WTC11 (cell line): ENCODE results near the gene SEMA3C. TPM values are rescaled to one million over a fixed set of nuclear protein-coding genes. Genes with fewer than 3 reads are reported as not detected.

ENCODE experiments used
- ATAC-seq: fragments of 200-7000 bp; cut with Tn5 transposase; 2 replicates; pipeline ENCODE4 v1.10.0; 2021; ENCODE audit warnings: mild to moderate bottlenecking, moderate library complexity
- CTCF ChIA-PET: fragments of 300-600 bp; sonication (Branson Sonifier 250); formaldehyde crosslinking; loops from one replicate; lab custom pipeline; 2021; ENCODE audit warnings: antibody characterized with exemption; lab: Charles Lee
- POLR2A ChIA-PET: fragments of 350-600 bp; sonication (Branson Sonifier 250); formaldehyde crosslinking; loops from one replicate; lab custom pipeline; 2021; ENCODE audit warnings: antibody characterized with exemption; lab: Charles Lee
- DNase-seq: peaks from one replicate; pipeline ENCODE4 v3.0.0; 2021; ENCODE audit warnings: low spot score
- H3K27ac Mint-ChIP-seq: 2 replicates; pipeline ENCODE4 v1.8.0; 2021; ENCODE audit warnings: mixed read lengths
- H3K27me3 Mint-ChIP-seq: 2 replicates; pipeline ENCODE4 v1.8.0; 2021; ENCODE audit warnings: low read depth, mild to moderate bottlenecking, moderate library complexity, mixed read lengths
- H3K36me3 Mint-ChIP-seq: 2 replicates; pipeline ENCODE4 v1.8.0; 2021; ENCODE audit warnings: mixed read lengths
- H3K4me1 Mint-ChIP-seq: 2 replicates; pipeline ENCODE4 v1.8.0; 2022; ENCODE audit warnings: mixed read lengths
- H3K4me3 Mint-ChIP-seq: 2 replicates; pipeline ENCODE4 v1.8.0; 2021; ENCODE audit warnings: mild to moderate bottlenecking, moderate library complexity, mixed read lengths
- H3K9me3 Mint-ChIP-seq: 2 replicates; pipeline ENCODE4 v1.8.0; 2021; ENCODE audit warnings: mixed read lengths
- ATF2 ChIP-seq: sonication (generic); formaldehyde crosslinking; IDR thresholded peaks from 2 replicates; pipeline ENCODE4 v1.8.1; 2022; ENCODE audit warnings: low read depth, missing genetic modification reagents, borderline replicate concordance
- CREM ChIP-seq: sonication (generic); formaldehyde crosslinking; IDR thresholded peaks from 2 replicates; pipeline ENCODE4 v1.8.1; 2022; ENCODE audit warnings: mild to moderate bottlenecking, missing genetic modification reagents, moderate library complexity
- ELF4 ChIP-seq: sonication (generic); formaldehyde crosslinking; IDR thresholded peaks from 2 replicates; pipeline ENCODE4 v1.8.1; 2022; ENCODE audit warnings: low read depth, mild to moderate bottlenecking, moderate library complexity, missing genetic modification reagents
- FOXJ3 ChIP-seq: sonication (generic); formaldehyde crosslinking; IDR thresholded peaks from 2 replicates; pipeline ENCODE4 v1.9.0; 2021; ENCODE audit warnings: missing genetic modification reagents, mild to moderate bottlenecking, borderline replicate concordance
- KAT7 ChIP-seq: sonication (generic); formaldehyde crosslinking; IDR thresholded peaks from 2 replicates; pipeline ENCODE4 v1.8.1; 2023; ENCODE audit warnings: missing genetic modification reagents, mild to moderate bottlenecking, borderline replicate concordance
- OVOL2 ChIP-seq: fragments of 250-450 bp; sonication (Bioruptor Pico); IDR thresholded peaks from 2 replicates; pipeline ENCODE4 v1.9.0; 2021; ENCODE audit warnings: mild to moderate bottlenecking, borderline replicate concordance
- PRRX2 ChIP-seq: fragments of 250-450 bp; sonication (Bioruptor Pico); IDR thresholded peaks from 2 replicates; pipeline ENCODE4 v1.8.0; 2021; ENCODE audit warnings: mild to moderate bottlenecking
- RELA ChIP-seq: sonication (generic); formaldehyde crosslinking; IDR thresholded peaks from 2 replicates; pipeline ENCODE4 v1.8.1; 2022; ENCODE audit warnings: missing genetic modification reagents, mild to moderate bottlenecking, borderline replicate concordance
- TCF7 ChIP-seq: sonication (generic); formaldehyde crosslinking; IDR thresholded peaks from 2 replicates; pipeline ENCODE4 v1.8.0; 2022; ENCODE audit warnings: mild to moderate bottlenecking, low read depth, missing genetic modification reagents, moderate library complexity
- TEAD1 ChIP-seq: sonication (generic); formaldehyde crosslinking; IDR thresholded peaks from 2 replicates; pipeline ENCODE4 v1.8.0; 2022; ENCODE audit warnings: mild to moderate bottlenecking, missing genetic modification reagents
- ZMAT4 ChIP-seq: fragments of 250-450 bp; sonication (Bioruptor Pico); IDR thresholded peaks from 2 replicates; pipeline ENCODE4 v1.9.0; 2021; ENCODE audit warnings: mild to moderate bottlenecking
- ZNF423 ChIP-seq: fragments of 250-450 bp; sonication (Bioruptor Pico); IDR thresholded peaks from 2 replicates; pipeline ENCODE4 v2.1.2; 2022; ENCODE audit warnings: mild to moderate bottlenecking, moderate library complexity
- total RNA-seq: library from RNA; stranded (reverse); gene quantifications from 3 replicates; pipeline ENCODE4 v1.2.3, GENCODE V29; 2021
- TF ChIP-seq, protein P1 (sequence below): fragments of 250-450 bp; sonication (Bioruptor Pico); IDR thresholded peaks from 2 replicates; pipeline ENCODE4 v1.9.0; 2021; ENCODE audit warnings: mild to moderate bottlenecking
- TF ChIP-seq, protein P2 (sequence below): sonication (generic); formaldehyde crosslinking; conservative IDR thresholded peaks from 2 replicates; pipeline ENCODE4 v1.8.1; 2022; ENCODE audit warnings: mild to moderate bottlenecking, missing genetic modification reagents
- TF ChIP-seq, protein P3 (sequence below): sonication (generic); formaldehyde crosslinking; IDR thresholded peaks from 2 replicates; pipeline ENCODE4 v1.8.1; 2023; ENCODE audit warnings: mild to moderate bottlenecking, missing genetic modification reagents, moderate library complexity
- TF ChIP-seq, protein P4 (sequence below): sonication (generic); formaldehyde crosslinking; IDR thresholded peaks from 2 replicates; pipeline ENCODE4 v1.8.0; 2022; ENCODE audit warnings: mild to moderate bottlenecking, missing genetic modification reagents
- TF ChIP-seq, protein P5 (sequence below): sonication (generic); formaldehyde crosslinking; IDR thresholded peaks from 2 replicates; pipeline ENCODE4 v1.8.0; 2023; ENCODE audit warnings: missing genetic modification reagents
- TF ChIP-seq, protein P6 (sequence below): fragments of 250-450 bp; sonication (Bioruptor Pico); IDR thresholded peaks from 2 replicates; pipeline ENCODE4 v1.9.0; 2021; ENCODE audit warnings: mild to moderate bottlenecking, borderline replicate concordance
- TF ChIP-seq, protein P7 (sequence below): sonication (generic); formaldehyde crosslinking; IDR thresholded peaks from 2 replicates; pipeline ENCODE4 v1.8.0; 2022; ENCODE audit warnings: mild to moderate bottlenecking, missing genetic modification reagents
- TF ChIP-seq, protein P8 (sequence below): sonication (generic); formaldehyde crosslinking; IDR thresholded peaks from 2 replicates; pipeline ENCODE4 v1.8.0; 2023; ENCODE audit warnings: mild to moderate bottlenecking, missing genetic modification reagents

The SEMA3C gene
- total RNA-seq, 1 experiment from 2014 or later = 2.1 TPM

- TF ChIP-seq TEAD1 (CRISPR knock-in tag) (no peak), FOXJ3 (CRISPR knock-in tag) (no peak), ELF4 (no peak), PRRX2 (CRISPR knock-in tag) (no peak), ZMAT4 (no peak)
- TF ChIP-seq, protein P1, sequence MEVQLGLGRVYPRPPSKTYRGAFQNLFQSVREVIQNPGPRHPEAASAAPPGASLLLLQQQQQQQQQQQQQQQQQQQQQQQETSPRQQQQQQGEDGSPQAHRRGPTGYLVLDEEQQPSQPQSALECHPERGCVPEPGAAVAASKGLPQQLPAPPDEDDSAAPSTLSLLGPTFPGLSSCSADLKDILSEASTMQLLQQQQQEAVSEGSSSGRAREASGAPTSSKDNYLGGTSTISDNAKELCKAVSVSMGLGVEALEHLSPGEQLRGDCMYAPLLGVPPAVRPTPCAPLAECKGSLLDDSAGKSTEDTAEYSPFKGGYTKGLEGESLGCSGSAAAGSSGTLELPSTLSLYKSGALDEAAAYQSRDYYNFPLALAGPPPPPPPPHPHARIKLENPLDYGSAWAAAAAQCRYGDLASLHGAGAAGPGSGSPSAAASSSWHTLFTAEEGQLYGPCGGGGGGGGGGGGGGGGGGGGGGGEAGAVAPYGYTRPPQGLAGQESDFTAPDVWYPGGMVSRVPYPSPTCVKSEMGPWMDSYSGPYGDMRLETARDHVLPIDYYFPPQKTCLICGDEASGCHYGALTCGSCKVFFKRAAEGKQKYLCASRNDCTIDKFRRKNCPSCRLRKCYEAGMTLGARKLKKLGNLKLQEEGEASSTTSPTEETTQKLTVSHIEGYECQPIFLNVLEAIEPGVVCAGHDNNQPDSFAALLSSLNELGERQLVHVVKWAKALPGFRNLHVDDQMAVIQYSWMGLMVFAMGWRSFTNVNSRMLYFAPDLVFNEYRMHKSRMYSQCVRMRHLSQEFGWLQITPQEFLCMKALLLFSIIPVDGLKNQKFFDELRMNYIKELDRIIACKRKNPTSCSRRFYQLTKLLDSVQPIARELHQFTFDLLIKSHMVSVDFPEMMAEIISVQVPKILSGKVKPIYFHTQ = no peak
- TF ChIP-seq, protein P2, sequence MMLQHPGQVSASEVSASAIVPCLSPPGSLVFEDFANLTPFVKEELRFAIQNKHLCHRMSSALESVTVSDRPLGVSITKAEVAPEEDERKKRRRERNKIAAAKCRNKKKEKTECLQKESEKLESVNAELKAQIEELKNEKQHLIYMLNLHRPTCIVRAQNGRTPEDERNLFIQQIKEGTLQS (CRISPR knock-in tag) = no peak
Observed at GRCh38 chr7:80703272-80703671, 215.6 kb downstream of the SEMA3C start (continued).

DNA sequence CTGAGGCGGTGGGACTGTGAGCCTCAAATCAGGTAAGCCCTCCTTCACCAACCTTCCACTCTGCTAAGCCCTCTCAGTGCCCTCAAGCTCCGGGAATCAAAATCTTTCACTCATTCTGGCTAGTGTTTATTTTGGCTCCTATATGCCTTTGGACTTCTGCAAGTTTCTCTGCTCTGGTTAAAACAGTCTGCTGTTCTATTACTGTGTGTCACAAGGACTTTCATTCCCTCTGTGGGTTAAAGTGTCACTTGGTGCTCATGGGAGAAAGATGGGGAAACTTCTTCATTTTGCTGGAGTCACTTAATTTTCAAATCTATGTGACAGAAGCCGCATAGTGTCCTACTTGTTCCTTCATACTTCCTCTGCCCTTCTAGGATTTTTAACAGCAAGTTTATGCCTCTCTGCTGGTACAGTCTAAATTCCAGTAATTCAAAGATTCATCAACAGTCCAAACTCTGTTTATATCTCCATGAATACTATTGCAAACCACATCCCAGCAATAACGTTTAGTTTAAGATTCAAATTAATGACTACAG lies 219.1 kb downstream of the SEMA3C start:
- POLR2A ChIA-PET = no interaction called here
- Mint-ChIP-seq H3K36me3 (no peaks in the 10 kb centered on the region), H3K27me3 (no peaks in the 10 kb centered on the region), H3K4me1 (peaks cover 3% of the 10 kb centered on the region; the same call in 1 of the 2 replicates), H3K27ac (no peak overlapping the region), H3K4me3 (no peak overlapping the region), H3K9me3 (peaks cover 3% of the 10 kb centered on the region)
- CTCF ChIA-PET = interaction anchor here (1.0 kb wide), 1 partner anchor 770 kb away, joined by 4 read pairs; no protein-coding TSS in a partner anchor
- DNase-seq (no peak), ATAC-seq (no peak)
- TF ChIP-seq ZNF423 (CRISPR knock-in tag) (no peak), KAT7 (no peak), ATF2 (CRISPR knock-in tag) (no peak), OVOL2 (CRISPR knock-in tag) (no peak), TCF7 (no peak), RELA (CRISPR knock-in tag) (no peak), CREM (CRISPR knock-in tag) (no peak)
- TF ChIP-seq, protein P3, sequence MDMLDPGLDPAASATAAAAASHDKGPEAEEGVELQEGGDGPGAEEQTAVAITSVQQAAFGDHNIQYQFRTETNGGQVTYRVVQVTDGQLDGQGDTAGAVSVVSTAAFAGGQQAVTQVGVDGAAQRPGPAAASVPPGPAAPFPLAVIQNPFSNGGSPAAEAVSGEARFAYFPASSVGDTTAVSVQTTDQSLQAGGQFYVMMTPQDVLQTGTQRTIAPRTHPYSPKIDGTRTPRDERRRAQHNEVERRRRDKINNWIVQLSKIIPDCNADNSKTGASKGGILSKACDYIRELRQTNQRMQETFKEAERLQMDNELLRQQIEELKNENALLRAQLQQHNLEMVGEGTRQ (CRISPR knock-in tag) = no peak
- TF ChIP-seq, protein P4, sequence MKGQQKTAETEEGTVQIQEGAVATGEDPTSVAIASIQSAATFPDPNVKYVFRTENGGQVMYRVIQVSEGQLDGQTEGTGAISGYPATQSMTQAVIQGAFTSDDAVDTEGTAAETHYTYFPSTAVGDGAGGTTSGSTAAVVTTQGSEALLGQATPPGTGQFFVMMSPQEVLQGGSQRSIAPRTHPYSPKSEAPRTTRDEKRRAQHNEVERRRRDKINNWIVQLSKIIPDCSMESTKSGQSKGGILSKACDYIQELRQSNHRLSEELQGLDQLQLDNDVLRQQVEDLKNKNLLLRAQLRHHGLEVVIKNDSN (CRISPR knock-in tag) = no peak
- TF ChIP-seq, protein P5, sequence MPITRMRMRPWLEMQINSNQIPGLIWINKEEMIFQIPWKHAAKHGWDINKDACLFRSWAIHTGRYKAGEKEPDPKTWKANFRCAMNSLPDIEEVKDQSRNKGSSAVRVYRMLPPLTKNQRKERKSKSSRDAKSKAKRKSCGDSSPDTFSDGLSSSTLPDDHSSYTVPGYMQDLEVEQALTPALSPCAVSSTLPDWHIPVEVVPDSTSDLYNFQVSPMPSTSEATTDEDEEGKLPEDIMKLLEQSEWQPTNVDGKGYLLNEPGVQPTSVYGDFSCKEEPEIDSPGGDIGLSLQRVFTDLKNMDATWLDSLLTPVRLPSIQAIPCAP (CRISPR knock-in tag) = no peak
- TF ChIP-seq, protein P6, sequence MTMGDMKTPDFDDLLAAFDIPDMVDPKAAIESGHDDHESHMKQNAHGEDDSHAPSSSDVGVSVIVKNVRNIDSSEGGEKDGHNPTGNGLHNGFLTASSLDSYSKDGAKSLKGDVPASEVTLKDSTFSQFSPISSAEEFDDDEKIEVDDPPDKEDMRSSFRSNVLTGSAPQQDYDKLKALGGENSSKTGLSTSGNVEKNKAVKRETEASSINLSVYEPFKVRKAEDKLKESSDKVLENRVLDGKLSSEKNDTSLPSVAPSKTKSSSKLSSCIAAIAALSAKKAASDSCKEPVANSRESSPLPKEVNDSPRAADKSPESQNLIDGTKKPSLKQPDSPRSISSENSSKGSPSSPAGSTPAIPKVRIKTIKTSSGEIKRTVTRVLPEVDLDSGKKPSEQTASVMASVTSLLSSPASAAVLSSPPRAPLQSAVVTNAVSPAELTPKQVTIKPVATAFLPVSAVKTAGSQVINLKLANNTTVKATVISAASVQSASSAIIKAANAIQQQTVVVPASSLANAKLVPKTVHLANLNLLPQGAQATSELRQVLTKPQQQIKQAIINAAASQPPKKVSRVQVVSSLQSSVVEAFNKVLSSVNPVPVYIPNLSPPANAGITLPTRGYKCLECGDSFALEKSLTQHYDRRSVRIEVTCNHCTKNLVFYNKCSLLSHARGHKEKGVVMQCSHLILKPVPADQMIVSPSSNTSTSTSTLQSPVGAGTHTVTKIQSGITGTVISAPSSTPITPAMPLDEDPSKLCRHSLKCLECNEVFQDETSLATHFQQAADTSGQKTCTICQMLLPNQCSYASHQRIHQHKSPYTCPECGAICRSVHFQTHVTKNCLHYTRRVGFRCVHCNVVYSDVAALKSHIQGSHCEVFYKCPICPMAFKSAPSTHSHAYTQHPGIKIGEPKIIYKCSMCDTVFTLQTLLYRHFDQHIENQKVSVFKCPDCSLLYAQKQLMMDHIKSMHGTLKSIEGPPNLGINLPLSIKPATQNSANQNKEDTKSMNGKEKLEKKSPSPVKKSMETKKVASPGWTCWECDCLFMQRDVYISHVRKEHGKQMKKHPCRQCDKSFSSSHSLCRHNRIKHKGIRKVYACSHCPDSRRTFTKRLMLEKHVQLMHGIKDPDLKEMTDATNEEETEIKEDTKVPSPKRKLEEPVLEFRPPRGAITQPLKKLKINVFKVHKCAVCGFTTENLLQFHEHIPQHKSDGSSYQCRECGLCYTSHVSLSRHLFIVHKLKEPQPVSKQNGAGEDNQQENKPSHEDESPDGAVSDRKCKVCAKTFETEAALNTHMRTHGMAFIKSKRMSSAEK (CRISPR knock-in tag) = no peak
- TF ChIP-seq, protein P7, sequence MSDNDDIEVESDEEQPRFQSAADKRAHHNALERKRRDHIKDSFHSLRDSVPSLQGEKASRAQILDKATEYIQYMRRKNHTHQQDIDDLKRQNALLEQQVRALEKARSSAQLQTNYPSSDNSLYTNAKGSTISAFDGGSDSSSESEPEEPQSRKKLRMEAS (CRISPR knock-in tag) = no peak
- TF ChIP-seq, protein P8, sequence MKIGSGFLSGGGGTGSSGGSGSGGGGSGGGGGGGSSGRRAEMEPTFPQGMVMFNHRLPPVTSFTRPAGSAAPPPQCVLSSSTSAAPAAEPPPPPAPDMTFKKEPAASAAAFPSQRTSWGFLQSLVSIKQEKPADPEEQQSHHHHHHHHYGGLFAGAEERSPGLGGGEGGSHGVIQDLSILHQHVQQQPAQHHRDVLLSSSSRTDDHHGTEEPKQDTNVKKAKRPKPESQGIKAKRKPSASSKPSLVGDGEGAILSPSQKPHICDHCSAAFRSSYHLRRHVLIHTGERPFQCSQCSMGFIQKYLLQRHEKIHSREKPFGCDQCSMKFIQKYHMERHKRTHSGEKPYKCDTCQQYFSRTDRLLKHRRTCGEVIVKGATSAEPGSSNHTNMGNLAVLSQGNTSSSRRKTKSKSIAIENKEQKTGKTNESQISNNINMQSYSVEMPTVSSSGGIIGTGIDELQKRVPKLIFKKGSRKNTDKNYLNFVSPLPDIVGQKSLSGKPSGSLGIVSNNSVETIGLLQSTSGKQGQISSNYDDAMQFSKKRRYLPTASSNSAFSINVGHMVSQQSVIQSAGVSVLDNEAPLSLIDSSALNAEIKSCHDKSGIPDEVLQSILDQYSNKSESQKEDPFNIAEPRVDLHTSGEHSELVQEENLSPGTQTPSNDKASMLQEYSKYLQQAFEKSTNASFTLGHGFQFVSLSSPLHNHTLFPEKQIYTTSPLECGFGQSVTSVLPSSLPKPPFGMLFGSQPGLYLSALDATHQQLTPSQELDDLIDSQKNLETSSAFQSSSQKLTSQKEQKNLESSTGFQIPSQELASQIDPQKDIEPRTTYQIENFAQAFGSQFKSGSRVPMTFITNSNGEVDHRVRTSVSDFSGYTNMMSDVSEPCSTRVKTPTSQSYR (CRISPR knock-in tag) = no peak
- TF ChIP-seq, protein P2 (CRISPR knock-in tag) = no peak
